ENCODE data around the gene USP32.

USP32 gene

DNA sequence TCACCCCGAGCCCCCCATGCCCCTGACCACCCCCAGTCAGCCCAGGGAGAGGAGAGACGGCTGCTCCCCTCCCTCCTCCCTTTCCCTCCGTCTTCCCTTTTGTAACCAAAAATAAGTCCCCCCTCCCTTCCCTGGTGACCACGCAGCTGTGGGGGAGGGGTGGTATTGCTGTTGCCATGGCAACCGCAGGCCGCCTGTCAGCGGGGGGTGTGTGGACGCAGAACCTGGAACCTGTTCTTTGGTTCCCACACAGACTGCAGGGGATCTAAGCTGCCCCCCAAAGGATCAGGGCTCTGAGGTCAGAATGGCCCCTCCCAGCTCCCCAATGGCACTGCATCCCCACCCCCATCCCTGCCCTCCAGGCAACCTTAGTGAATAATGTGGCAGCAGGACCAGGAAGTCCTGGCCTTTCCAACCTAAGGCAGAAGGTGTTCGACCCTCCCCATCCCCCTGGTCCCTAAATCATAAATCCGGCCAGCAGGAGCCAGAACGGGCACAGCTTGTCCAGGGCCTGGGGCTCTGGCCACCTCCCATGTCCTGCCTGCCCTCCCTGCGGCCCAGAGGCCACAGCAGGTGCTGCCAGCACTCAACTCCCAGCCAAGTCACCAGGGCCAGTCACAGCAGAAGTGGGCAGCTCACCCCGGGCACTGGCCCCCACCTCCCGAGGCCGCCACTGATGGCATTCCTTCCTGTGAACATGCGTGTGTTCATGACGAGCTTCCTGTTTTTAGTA, 230.2 kb downstream of the USP32 start:
- no peak for ATAC-seq

DNA sequence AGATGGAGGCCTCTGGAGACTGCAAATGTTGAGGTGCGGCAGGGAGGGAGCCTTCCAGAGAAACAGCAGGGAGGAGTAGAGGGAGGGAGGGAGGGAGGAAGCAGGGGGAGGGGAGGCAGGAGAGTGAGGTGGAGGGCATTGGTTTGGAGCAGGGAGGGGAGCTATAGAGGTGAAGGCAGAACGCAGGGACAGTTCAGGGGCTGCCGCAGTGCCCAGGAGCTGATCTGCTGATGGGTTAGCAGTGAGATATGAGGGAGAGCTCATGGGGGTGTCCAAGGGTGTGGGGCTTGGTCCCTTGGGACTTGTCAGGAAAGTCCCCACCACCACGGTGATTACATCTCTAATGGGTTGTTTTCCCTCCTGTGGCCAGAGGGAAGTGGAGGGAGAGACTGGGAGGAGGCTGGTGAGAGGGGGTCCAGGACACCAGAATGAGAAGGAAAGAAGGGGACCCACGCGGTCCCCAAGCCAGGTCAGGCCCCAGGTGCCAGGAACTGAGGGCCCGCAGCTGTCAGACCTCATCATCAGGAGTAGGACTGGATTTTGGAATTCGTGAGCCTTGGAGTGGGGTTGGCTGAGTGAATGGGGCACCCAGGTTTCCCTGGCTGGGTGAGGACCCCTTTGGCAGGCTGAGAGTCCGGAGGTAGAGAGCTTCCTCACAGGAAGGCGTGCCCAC, 231.0 kb downstream of the USP32 start:
- TF ChIP-seq, protein P1, sequence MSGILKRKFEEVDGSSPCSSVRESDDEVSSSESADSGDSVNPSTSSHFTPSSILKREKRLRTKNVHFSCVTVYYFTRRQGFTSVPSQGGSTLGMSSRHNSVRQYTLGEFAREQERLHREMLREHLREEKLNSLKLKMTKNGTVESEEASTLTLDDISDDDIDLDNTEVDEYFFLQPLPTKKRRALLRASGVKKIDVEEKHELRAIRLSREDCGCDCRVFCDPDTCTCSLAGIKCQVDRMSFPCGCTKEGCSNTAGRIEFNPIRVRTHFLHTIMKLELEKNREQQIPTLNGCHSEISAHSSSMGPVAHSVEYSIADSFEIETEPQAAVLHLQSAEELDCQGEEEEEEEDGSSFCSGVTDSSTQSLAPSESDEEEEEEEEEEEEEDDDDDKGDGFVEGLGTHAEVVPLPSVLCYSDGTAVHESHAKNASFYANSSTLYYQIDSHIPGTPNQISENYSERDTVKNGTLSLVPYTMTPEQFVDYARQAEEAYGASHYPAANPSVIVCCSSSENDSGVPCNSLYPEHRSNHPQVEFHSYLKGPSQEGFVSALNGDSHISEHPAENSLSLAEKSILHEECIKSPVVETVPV (CRISPR knock-in tag; IDR thresholded peaks at IDR 0.05): no peak
- TF ChIP-seq, protein P2, sequence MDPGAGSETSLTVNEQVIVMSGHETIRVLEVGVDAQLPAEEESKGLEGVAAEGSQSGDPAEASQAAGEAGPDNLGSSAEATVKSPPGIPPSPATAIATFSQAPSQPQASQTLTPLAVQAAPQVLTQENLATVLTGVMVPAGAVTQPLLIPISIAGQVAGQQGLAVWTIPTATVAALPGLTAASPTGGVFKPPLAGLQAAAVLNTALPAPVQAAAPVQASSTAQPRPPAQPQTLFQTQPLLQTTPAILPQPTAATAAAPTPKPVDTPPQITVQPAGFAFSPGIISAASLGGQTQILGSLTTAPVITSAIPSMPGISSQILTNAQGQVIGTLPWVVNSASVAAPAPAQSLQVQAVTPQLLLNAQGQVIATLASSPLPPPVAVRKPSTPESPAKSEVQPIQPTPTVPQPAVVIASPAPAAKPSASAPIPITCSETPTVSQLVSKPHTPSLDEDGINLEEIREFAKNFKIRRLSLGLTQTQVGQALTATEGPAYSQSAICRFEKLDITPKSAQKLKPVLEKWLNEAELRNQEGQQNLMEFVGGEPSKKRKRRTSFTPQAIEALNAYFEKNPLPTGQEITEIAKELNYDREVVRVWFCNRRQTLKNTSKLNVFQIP (CRISPR knock-in tag; IDR thresholded peaks at IDR 0.05; ENCODE audit: borderline replicate concordance, low read depth): no peak
- TF ChIP-seq ISL1 (CRISPR knock-in tag; IDR thresholded peaks at IDR 0.05): no peak
- TF ChIP-seq ARNTL (CRISPR knock-in tag; IDR thresholded peaks at IDR 0.05; ENCODE audit: borderline replicate concordance, low read depth): no peak
- TF ChIP-seq ZC3H10 (CRISPR knock-in tag; IDR thresholded peaks at IDR 0.05): no peak
- no peak for TF ChIP-seq ZNF8 (CRISPR knock-in tag; IDR thresholded peaks at IDR 0.05)
- TF ChIP-seq BACH2 (CRISPR knock-in tag; IDR thresholded peaks at IDR 0.05; ENCODE audit: borderline replicate concordance): no peak
- TF ChIP-seq, protein P3, sequence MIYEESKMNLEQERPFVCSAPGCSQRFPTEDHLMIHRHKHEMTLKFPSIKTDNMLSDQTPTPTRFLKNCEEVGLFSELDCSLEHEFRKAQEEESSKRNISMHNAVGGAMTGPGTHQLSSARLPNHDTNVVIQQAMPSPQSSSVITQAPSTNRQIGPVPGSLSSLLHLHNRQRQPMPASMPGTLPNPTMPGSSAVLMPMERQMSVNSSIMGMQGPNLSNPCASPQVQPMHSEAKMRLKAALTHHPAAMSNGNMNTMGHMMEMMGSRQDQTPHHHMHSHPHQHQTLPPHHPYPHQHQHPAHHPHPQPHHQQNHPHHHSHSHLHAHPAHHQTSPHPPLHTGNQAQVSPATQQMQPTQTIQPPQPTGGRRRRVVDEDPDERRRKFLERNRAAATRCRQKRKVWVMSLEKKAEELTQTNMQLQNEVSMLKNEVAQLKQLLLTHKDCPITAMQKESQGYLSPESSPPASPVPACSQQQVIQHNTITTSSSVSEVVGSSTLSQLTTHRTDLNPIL (CRISPR knock-in tag; IDR thresholded peaks at IDR 0.05; ENCODE audit: low read depth): no peak
- TF ChIP-seq ZNF565 (CRISPR knock-in tag; conservative IDR thresholded peaks at IDR 0.05; ENCODE audit: low read depth): no peak
- TF ChIP-seq ESRRG (CRISPR knock-in tag; IDR thresholded peaks at IDR 0.05): no peak
- ATAC-seq: no peak

More for the DNA sequence above, 230.2 kb downstream of the USP32 start:
- TF ChIP-seq, protein P4, sequence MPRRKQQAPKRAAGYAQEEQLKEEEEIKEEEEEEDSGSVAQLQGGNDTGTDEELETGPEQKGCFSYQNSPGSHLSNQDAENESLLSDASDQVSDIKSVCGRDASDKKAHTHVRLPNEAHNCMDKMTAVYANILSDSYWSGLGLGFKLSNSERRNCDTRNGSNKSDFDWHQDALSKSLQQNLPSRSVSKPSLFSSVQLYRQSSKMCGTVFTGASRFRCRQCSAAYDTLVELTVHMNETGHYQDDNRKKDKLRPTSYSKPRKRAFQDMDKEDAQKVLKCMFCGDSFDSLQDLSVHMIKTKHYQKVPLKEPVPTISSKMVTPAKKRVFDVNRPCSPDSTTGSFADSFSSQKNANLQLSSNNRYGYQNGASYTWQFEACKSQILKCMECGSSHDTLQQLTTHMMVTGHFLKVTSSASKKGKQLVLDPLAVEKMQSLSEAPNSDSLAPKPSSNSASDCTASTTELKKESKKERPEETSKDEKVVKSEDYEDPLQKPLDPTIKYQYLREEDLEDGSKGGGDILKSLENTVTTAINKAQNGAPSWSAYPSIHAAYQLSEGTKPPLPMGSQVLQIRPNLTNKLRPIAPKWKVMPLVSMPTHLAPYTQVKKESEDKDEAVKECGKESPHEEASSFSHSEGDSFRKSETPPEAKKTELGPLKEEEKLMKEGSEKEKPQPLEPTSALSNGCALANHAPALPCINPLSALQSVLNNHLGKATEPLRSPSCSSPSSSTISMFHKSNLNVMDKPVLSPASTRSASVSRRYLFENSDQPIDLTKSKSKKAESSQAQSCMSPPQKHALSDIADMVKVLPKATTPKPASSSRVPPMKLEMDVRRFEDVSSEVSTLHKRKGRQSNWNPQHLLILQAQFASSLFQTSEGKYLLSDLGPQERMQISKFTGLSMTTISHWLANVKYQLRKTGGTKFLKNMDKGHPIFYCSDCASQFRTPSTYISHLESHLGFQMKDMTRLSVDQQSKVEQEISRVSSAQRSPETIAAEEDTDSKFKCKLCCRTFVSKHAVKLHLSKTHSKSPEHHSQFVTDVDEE (CRISPR knock-in tag; IDR thresholded peaks at IDR 0.05): no peak
- TF ChIP-seq, protein P5, sequence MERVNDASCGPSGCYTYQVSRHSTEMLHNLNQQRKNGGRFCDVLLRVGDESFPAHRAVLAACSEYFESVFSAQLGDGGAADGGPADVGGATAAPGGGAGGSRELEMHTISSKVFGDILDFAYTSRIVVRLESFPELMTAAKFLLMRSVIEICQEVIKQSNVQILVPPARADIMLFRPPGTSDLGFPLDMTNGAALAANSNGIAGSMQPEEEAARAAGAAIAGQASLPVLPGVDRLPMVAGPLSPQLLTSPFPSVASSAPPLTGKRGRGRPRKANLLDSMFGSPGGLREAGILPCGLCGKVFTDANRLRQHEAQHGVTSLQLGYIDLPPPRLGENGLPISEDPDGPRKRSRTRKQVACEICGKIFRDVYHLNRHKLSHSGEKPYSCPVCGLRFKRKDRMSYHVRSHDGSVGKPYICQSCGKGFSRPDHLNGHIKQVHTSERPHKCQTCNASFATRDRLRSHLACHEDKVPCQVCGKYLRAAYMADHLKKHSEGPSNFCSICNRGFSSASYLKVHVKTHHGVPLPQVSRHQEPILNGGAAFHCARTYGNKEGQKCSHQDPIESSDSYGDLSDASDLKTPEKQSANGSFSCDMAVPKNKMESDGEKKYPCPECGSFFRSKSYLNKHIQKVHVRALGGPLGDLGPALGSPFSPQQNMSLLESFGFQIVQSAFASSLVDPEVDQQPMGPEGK (CRISPR knock-in tag; IDR thresholded peaks at IDR 0.05; ENCODE audit: borderline replicate concordance): no peak
- TF ChIP-seq ZC3H10 (CRISPR knock-in tag; IDR thresholded peaks at IDR 0.05): no peak
- TF ChIP-seq GLIS3 (CRISPR knock-in tag; IDR thresholded peaks at IDR 0.05): no peak
- TF ChIP-seq OSR1 (CRISPR knock-in tag; IDR thresholded peaks at IDR 0.05): no peak
- no peak for TF ChIP-seq ZNF8 (CRISPR knock-in tag; IDR thresholded peaks at IDR 0.05)
- TF ChIP-seq, protein P1 (CRISPR knock-in tag; IDR thresholded peaks at IDR 0.05): no peak
- no peak for TF ChIP-seq ISL1 (CRISPR knock-in tag; IDR thresholded peaks at IDR 0.05)
- TF ChIP-seq ZFP3 (CRISPR knock-in tag; IDR thresholded peaks at IDR 0.05): no peak
- no peak for TF ChIP-seq ZFP30 (CRISPR knock-in tag; IDR thresholded peaks at IDR 0.05)
- TF ChIP-seq, protein P2 (CRISPR knock-in tag; IDR thresholded peaks at IDR 0.05; ENCODE audit: borderline replicate concordance, low read depth): no peak
- TF ChIP-seq SNAI2 (CRISPR knock-in tag; IDR thresholded peaks at IDR 0.05): no peak
